Kidney tubule cell (primary cell): ENCODE data around the gene WNT3A.

ENCODE experiments used
- DNase-seq: peaks from one replicate; pipeline ENCODE4 v3.0.0-alpha.2; 2018; ENCODE audit warnings: low spot score

Gene WNT3A

DNA sequence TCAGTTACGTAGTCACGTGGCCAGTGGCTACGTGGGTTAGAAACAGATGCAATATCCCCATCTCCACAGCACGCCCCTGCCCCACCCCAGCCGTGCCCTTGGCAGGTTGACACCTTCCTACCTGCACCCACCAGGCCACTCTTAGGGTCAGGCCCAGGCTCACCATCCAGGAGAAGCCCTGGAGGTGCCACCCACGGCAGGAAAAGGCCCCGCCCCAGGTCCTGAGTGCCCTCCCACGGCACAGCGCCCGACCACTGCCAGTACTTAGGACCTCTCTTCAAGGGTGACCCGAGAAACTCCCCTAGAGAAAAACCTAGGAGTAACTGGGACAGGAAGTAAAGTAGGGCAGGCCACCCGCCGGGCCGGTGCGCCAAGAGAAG, 94.8 kb downstream of the WNT3A start:
- DNase-seq = no peak

DNA sequence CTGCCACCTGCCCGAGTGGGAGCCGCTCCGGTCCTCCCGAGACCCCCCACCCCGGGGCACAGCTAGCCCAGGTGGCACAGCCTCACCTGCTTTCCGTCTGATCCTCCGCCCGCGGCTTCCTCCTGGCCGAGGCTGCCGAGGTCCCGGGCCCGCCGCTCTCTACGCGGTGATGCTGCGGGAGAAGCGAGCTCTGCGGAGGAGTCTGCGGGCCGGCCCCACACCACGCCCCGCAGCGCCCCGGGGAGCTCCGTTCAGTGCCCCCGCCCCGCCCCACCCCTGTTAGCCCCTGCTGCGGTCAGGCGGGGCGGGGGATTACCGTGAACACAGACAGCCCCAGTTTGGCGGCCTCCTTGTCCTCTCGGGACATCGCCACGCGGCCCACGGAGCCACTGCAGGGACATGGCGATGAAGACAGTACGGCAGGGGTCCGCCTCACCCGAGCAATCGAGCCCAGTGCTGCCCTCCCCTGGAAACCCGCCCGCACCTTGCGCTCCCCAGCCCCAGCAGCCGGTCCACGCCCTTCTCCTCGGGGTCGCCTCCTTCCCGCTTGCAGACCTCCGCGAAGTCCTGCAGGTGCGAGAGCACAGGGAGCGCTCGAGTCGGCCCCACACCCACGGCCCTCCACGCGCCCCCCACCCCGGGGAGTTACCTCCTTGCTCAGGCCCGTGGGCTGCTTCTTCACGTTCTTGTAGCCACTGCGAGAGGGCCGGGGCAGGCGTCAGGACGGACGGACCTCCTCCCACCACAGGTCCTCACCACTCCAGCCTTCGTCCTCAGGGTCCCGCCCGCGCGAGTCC, 95.4 kb downstream of the WNT3A start:
- peak; percentile 58 for DNase-seq

DNA sequence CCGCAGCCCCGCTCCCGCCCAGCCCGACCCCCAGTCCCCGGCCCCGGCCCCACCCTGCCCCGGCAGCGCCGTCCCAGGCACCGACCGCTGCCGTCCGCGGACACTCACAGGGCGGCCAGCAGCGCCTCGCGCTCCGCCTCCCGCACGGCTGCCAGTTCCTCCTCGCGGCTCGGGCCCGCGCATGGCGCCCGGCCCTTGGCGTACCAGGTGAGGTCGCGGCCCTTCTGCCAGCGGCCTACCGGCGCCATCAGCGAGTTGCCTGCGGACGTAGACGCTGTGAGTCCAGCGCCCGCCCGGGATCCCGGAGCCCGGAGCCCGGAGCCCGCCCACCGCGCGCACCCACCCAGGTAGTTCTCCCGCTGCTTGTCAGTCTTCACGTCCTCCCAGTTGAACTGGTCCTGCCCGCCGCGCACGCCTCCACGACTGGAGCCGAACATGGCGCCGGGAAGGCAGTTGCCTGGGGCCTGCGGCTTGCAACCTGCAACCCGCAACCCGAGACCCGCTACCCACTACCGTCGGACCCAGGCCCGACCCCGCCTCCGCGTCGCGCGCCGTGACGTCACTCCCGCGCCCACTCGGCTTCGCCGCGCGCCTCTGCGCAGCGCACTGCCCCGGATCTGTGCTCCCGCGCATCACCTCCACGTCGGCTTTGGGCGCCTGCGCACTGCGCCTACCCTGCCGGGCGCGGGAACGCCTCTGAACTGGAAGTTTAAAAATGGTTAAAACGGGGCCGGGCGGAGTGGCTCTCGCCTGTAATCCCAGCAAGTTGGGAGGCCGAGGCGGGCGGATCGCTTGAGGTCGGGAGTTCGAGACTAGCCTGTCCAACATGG, 96.2 kb downstream of the WNT3A start, which contains the start of gene C1orf35:
Gene C1orf35, minus strand, starts transcription at position 535 of the 830 bp plus-strand sequence. Its CDS starts 98 bp downstream, at position 437.
- peak; percentile 93 for DNase-seq

DNA sequence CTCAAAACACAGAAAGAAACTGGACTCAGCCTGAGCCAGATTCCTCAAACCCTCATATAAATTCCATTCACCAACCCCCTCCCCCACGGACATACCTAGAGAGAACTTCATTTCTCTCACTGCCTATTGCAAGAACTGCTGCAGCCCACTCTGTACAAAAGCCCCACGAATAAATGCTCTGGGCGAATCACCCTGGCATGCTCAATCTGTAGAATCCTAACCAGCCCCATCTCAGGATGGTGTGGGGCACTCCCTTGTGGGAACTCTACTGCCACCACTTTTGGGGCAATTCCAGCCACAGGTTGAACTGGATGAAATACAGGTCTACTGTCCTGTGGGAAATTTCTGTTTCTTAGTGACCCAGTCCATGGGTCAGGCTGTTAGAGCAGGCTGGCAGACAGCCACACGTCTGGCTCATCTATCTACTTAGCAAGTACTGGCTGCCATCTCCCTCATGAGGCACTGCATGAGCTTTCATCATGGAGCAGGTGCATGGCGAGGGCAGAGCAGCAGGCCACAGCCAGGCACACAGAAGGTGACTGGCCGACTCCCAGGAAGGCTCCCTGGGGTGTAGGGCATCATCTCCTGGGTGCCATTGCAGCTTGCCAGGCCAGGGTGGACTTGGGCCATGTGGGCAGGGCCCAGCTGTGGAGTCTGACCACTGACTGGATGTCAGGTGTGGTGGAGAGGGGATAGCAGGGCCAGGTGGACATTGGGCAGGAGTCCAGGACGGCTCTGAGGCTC, 97.9 kb downstream of the WNT3A start:
- no peak for DNase-seq

DNA sequence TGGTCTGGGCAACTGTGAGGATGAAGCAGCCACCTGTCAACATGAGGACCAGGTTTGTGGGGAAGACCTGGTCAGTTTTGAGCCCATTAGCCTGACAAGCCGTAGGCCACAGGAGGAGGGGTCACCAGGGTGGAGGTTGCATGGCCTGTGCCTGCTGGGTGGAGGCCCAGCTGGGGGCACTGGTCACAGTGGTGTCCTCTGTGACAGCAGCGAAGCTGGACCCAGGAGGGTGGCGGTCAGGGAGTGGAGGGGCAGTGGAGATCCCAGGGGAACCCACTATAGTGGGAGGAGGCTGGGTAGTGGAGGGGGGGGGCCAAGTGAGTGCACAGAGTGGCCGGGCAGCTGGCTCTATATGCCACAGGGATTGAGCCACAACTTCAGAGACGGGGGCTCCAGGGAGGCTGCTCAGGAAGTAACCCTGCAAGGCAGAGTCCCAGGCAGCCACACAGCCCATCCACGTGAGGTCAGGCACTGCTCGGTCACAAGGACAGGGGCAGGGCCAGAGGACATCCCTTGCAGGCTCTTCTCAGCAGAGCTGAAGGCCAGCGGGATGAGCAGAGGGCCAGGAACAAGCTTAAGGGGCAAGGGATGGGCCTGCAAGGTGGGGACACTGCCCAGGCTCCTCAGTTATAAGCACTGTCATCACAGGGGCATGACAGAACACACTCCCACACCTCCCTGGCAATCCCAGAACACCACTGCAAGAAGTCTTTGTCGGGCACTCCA, 98.6 kb downstream of the WNT3A start:
- no peak for DNase-seq

DNA sequence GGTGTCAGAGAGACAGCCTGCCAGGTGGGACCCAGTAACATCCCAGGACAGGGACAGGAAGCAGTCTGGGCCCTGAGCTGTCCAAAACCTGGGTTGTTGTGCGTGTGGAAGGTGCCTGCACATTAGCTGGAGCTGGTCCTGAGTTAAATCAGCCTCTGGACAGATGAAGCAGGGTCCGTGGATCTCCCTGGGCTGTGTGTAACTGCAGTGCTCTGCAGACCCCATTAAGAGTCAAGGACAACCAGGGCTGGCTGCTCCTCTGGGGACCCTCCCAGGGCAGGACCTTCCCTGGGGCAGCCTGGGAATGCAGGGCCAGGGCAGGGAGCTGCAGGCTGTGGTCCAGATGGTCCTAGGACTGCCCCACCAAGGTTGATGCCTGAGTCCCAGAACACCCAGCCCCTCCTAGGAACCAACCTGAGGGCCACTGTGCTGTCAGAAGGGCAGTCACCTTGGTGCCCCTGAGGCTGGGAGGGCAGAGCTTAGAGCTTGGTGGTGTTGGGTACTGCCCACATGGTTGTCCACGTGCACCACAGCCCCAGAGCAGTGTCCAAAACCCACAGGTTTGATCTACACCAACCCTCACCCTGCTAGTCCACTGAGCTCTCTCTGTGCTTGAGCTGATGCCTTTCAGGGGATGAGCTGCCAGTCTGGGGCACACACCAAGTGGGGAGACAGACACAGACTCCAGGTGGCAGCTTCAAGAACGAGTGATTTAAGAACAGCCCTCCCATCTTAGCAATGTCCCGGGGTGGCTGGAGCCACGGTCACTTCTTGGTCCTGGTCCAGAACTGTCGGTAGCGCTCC, 99.4 kb downstream of the WNT3A start:
- no peak for DNase-seq

DNA sequence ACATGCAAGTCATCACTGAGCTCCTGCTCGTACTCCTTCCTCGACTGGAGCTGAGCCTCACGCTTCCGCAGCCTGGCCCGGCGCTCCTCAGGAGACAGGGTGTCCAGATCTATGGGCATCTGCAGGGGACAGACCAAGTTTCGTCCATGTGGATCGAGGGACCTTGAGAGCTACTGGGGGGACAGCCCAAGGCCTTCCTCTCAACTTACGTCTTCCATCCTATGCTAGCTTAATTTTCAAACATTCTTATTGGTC, 99.9 kb downstream of the WNT3A start:
- DNase-seq = no peak

DNA sequence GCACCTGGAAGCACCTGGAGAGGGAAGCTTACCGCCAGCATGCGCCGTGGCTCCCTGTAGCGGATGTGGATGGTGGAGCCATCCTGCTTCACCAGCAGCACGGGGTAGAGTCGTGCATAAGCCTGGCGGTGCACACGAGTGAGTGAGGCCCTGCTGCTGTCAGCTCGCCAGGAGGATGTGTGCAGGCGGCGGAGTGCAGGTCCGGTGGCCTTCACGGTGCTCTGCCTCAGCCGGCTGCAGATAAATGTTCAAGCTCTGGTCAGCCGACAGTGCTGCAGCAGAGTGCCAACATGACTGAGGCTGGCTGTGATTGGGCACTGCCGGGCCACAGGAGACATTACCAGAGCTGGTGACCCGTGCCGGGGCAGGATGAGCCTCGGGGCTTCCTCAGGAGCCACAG, 100.8 kb downstream of the WNT3A start:
- DNase-seq = no peak

DNA sequence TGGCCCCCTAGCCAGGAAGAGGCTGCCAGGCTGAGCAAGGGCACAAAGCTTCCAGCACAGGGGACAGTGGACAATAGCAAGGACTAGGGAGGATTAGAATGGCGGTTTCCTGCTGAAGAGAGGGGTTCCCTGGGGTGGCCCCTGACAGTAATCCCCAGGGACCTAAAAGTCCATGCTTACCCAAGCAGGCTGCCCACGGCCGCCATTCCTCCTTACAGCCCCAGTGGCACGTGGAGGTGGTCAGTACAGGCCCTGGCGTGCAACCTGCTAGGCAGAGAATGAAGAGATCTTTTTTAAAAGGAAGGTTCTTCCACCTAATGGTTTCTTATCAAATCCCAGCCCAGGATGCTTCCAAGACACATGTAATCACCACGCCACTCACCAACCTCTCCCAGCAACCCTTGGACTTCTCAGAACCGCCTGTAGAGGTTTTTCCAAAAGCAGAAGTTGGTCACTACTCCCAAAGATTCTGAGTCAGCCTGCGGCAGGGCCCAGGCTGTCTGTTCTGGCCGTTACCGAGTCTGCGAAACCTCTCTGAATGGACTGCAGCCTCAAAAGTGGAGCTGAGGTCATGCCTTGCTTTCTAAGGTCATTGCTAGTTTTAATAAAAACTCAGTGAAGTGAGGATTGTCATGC, 101.4 kb downstream of the WNT3A start:
- DNase-seq = no peak

DNA sequence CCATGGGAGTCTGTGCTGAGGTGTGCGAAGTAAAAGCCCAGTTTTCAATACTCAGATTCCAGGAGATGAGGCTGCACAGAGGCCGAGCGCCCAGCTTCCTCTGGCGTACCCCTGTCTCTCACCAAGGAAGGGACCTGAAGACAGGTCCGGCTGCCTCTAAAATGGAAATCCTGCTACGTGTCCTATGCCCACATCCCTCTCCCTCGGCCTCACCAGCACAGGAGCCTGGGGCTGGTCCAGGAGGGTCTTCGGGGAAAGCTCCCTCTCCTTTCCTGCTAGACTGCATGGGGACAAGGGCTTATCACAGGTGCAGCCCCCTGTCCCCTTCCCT, 101.9 kb downstream of the WNT3A start:
- no peak for DNase-seq

DNA sequence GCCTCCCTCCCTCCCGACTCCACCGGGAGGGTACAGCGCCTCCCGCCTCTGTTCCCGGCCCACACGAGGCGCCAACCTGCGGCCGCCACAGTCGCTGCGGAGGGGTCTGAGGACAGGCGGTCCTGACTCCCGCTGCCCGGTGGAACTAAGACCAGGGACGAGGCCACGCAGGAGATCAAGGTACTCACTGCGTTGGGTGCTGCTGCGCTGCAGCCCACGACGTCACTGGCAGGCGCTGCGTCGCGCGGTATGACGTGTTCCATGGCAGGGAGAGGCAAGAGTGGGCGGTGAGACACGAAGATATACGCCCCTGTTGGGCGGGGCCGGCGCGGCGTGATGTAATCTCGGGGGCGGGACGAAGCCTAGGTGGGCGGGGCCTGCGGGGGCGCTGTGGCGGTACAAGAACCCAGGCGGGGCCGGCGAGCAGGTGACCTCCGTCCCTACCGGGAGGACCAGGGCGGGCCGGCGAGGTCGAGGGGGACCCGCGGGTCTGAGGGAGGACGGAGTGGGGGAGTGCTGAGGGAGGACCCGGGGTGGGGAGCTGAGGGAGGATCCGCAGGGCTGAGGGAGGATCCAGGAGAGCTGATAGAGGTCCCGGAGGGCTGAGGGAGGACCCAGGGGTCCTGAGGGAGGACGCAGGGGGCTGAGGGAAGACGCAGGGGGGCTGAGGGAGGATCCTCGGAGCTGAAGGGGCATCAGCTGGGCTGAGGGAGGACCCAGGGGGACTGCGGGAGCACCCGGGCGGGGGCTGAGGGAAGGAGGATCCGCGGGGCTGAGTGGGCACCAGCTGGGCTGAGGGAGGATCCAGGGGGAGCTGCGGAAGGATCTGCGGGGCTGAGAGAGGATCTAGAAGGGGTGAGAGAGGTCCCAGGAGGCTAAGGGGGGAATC, 102.5 kb downstream of the WNT3A start, which contains the start of gene MRPL55:
Gene MRPL55, minus strand, starts transcription at position 227 of the 889 bp plus-strand sequence. CDS start 1,039 bp downstream, outside the sequence.
- DNase-seq = peak; percentile 96

DNA sequence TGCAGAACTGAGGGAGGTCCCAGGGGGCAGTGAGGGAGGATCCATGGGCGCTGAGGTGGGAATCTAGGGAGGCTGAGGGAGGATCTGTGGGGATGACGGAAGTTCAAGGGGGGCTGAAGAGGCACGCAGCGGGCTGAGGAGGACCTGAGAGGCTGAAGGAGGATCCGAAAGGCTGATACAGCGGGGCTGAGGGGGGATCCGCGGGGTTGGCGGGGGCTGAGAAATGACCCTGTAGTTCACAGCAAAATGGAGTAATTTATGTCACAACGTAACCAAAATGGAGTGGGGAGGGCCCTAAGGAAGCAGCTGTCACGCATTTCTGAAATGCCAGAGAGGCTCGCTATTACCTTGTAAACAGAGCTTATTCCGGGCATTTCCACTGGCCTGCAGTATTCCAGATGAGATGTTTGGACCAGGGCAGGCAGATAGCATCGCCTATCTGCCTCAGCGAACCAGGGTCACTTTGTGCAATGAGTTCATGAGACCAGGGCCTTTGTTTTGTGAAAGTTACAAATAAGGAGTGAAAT, 103.2 kb downstream of the WNT3A start:
- DNase-seq = peak; percentile 47

DNA sequence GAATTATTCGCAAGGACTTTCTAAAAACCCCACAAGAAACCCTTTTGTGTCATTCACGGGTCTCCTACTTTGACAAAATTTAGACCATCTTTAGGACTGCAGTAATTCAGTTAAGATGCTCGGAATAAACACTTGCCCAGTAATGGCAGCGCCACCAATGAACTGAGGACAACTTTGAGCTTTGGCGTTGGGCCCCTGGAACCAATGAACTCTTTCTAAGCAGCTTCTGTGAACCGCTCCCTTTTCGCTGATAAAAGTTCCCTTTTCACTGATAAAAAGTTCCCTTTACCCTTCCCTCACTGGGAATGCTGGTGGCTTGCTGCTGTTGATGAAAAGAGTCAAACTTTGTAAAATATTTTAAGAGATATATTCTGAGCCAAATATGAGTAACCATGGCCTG, 103.8 kb downstream of the WNT3A start:
- DNase-seq = no peak
